ENCODE measurements around the gene SLC25A28. TPM values are rescaled to one million over a fixed set of nuclear protein-coding genes. Genes with fewer than 3 reads are reported as not detected.
"Not testable (repeated sequence)": the region's sequence is repeated elsewhere in the genome, so short reads cannot be mapped to it uniquely, and the experiment has no call there.

The SLC25A28 gene
- total RNA-seq, 2 experiments from 2014 or later: 65.5 to 69.1 TPM

DNA sequence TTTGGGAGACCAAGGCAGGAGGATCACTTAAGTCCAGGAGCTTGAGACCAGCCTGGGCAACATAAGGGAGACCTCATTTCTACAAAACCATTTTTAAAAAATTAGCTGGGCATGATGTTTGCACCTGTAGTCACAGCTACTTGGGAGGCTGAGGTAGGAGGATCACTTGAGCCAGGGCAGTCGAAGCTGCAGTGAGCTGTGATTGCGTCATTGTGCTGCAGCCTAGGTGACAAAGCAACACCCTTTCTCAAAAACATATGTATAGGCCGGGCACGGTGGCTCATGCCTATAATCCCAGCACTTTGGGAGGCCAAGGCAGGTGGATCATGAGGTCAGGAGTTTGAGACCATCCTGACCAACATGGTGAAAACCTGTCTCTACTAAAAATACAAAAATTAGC lies 23.5 kb downstream of the SLC25A28 start:
- H3K4me1 Mint-ChIP-seq; H3K4me3 Mint-ChIP-seq; H3K27me3 Mint-ChIP-seq; H3K36me3 Mint-ChIP-seq (ENCODE audit: low read depth); H3K9me3 Mint-ChIP-seq; DNase-seq; POLR2A ChIA-PET; H3K27ac Mint-ChIP-seq: not testable (repeated sequence)
- CTCF ChIA-PET: interaction anchor here (1.7 kb wide), 1 partner anchor 15 kb away, joined by 4 read pairs; no protein-coding TSS in a partner anchor

- no peaks in the 10 kb centered on the region for H3K36me3 Mint-ChIP-seq (ENCODE audit: low read depth)
- H3K27ac Mint-ChIP-seq: no peak overlapping the region
- no peaks in the 10 kb centered on the region for H3K9me3 Mint-ChIP-seq
- H3K27me3 Mint-ChIP-seq: peaks cover 4% of the 10 kb centered on the region
- CTCF ChIA-PET: interaction anchor here (1.7 kb wide), 1 partner anchor 16 kb away, joined by 4 read pairs; no protein-coding TSS in a partner anchor
- POLR2A ChIA-PET: no interaction called here
- H3K4me1 Mint-ChIP-seq: no peaks in the 10 kb centered on the region
- DNase-seq: no peak
- H3K4me3 Mint-ChIP-seq: no peak overlapping the region
Observed at GRCh38 chr10:99595770-99596465, 24.3 kb downstream of the SLC25A28 start.

GRCh38 chr10:99595236-99595635 lies 25.0 kb downstream of the SLC25A28 start:
- DNase-seq: no peak
- no peaks in the 10 kb centered on the region for H3K4me1 Mint-ChIP-seq
- CTCF ChIA-PET: interaction anchor here (0.7 to 1.7 kb wide), 3 partner anchors 17 to 1995 kb away, joined by 3 to 4 read pairs (median 4); no protein-coding TSS in a partner anchor
- no peaks in the 10 kb centered on the region for H3K9me3 Mint-ChIP-seq
- no peak overlapping the region for H3K4me3 Mint-ChIP-seq
- no peak overlapping the region for H3K27ac Mint-ChIP-seq
- POLR2A ChIA-PET: interaction anchor here (0.6 kb wide), 1 partner anchor 138 kb away, joined by 3 read pairs; no protein-coding TSS in a partner anchor
- no peaks in the 10 kb centered on the region for H3K36me3 Mint-ChIP-seq (ENCODE audit: low read depth)
- peaks cover 4% of the 10 kb centered on the region for H3K27me3 Mint-ChIP-seq

GRCh38 chr10:99593312-99593711 lies 26.9 kb downstream of the SLC25A28 start:
- POLR2A ChIA-PET: no interaction called here
- H3K4me3 Mint-ChIP-seq: no peak overlapping the region
- no peak overlapping the region for H3K27ac Mint-ChIP-seq
- no peaks in the 10 kb centered on the region for H3K4me1 Mint-ChIP-seq
- DNase-seq: no peak
- peaks cover 2% of the 10 kb centered on the region for H3K27me3 Mint-ChIP-seq
- no peaks in the 10 kb centered on the region for H3K9me3 Mint-ChIP-seq
- CTCF ChIA-PET: no interaction called here
- H3K36me3 Mint-ChIP-seq (ENCODE audit: low read depth): no peaks in the 10 kb centered on the region

DNA sequence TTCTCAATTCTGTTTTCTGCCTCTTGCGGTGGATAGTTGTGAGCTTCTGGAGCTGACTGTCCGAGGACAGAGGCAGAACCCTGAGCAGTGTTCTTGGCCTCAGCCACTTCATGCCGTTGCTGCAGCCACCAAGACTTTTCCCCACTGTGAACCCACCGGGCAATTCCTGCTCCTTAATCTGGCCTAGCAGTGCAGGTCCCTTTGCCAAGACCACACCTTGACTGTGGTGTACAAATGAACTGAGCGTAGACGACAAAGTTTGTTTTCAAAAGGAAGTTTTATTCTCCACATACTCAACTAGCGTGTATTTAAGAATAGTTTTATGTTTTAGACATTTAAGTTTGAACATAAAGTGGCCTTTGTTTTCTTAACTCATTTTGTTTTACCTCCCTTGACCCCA lies 29.4 kb downstream of the SLC25A28 start:
- peaks cover 6% of the 10 kb centered on the region for H3K27me3 Mint-ChIP-seq
- POLR2A ChIA-PET: no interaction called here
- no peak overlapping the region for H3K27ac Mint-ChIP-seq
- CTCF ChIA-PET: interaction anchor here (0.6 kb wide), 1 partner anchor 113 kb away, joined by 6 read pairs; no protein-coding TSS in a partner anchor
- no peak overlapping the region for H3K4me3 Mint-ChIP-seq
- H3K36me3 Mint-ChIP-seq (ENCODE audit: low read depth): no peaks in the 10 kb centered on the region
- DNase-seq: no peak
- H3K9me3 Mint-ChIP-seq: no peaks in the 10 kb centered on the region
- H3K4me1 Mint-ChIP-seq: no peaks in the 10 kb centered on the region

DNA sequence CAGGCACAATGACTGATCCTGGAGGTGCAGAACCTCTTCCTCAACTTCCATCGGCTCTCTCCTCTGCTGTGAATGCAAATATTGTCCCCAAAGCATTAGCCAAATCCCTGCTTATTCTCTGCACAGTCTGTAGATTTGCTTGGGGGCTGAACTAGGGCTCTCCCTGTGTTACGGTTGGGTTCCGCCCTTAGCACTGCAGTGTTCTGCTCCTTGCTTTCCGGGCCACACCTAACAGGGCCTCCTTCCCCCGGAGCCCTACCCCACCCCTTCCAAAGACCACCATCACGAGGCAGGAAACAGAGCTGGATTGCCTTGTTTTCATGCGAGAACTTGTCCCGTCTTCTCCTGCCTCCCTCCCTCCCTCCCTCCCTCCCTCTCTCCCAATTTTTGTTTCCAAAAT lies 36.6 kb downstream of the SLC25A28 start:
- Mint-ChIP-seq H3K36me3 (ENCODE audit: low read depth) (no peaks in the 10 kb centered on the region), H3K27me3 (peaks cover 6% of the 10 kb centered on the region), H3K4me1 (no peaks in the 10 kb centered on the region), H3K4me3 (no peak overlapping the region), H3K9me3 (no peaks in the 10 kb centered on the region), H3K27ac (no peak overlapping the region)
- ChIA-PET POLR2A (no interaction called here), CTCF (no interaction called here)
- no peak for DNase-seq

DNA sequence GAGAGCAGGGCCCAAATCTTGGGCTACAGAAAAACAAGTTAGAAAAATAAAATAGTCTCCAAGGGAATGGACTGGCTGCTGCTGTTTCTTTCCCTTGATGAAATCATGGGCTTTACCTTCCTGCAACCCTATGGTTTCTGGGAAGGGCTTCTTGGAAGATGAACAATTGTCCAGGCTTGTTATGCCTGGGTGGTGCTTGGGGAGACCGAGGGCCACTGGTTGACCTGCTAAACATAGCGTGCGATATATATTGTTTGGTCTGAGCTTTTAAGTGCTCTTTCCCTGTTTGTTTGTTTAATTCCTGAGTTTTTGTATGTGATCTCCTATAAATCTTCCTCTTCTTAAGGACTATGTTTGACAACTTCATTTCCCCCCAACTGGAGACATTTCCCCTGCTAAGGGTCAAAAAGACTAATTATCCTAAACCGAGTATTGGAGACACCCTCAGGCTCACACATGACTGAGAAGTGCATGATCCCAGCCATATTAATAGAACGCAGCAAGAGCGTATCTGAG lies 37.9 kb downstream of the SLC25A28 start:
- no peaks in the 10 kb centered on the region for H3K36me3 Mint-ChIP-seq (ENCODE audit: low read depth)
- H3K4me1 Mint-ChIP-seq: no peaks in the 10 kb centered on the region
- DNase-seq: no peak
- no peaks in the 10 kb centered on the region for H3K9me3 Mint-ChIP-seq
- CTCF ChIA-PET: no interaction called here
- H3K27ac Mint-ChIP-seq: no peak overlapping the region
- POLR2A ChIA-PET: no interaction called here
- H3K4me3 Mint-ChIP-seq: no peak overlapping the region
- peaks cover 6% of the 10 kb centered on the region for H3K27me3 Mint-ChIP-seq

DNA sequence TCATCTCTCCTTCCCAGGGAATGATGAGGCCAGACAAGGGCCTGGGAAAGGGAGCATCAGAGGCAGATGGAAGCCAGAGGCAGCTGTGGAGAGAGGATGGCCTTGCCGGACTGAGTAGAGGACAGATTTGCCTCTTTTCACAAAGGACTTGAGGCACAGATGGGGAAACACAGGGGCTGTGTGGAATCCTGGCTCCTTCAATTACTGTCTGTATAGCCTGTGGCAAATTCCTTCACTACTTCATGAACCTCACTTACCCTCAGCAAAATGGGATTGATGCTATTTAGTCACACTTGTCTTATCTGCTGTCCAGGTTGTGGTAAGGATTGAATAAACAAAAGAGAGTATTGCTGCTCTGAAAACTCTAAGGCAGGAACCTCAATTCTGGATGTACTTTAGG lies 40.3 kb downstream of the SLC25A28 start:
- Mint-ChIP-seq H3K4me3 (no peak overlapping the region), H3K27me3 (peaks cover 3% of the 10 kb centered on the region), H3K27ac (no peak overlapping the region), H3K9me3 (no peaks in the 10 kb centered on the region), H3K4me1 (no peaks in the 10 kb centered on the region), H3K36me3 (ENCODE audit: low read depth) (no peaks in the 10 kb centered on the region)
- CTCF ChIA-PET: interaction anchor here (1.4 kb wide), 1 partner anchor 19 kb away, joined by 4 read pairs; no protein-coding TSS in a partner anchor
- no peak for DNase-seq
- POLR2A ChIA-PET: no interaction called here

DNA sequence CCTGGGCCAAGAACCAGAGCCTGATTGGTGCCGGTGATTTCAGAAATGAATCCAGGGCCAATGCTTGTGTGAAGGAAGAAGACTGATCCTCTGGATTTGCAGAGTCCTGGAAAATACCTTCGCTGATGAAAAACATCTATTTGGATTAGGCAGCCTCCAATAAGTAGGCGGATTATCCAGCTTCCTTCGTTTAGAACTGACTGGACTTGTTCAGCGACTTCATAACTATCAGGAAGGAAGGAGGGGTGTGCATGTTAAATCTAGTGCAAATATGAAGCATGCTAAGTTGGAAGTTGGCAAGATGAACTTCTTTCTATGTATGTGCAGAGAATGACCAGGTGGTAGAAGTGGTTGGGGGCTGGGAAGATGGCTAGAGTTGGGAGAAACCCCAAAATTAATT lies 46.4 kb downstream of the SLC25A28 start:
- H3K27me3 Mint-ChIP-seq: peaks cover 11% of the 10 kb centered on the region
- no peak overlapping the region for H3K4me3 Mint-ChIP-seq

DNA sequence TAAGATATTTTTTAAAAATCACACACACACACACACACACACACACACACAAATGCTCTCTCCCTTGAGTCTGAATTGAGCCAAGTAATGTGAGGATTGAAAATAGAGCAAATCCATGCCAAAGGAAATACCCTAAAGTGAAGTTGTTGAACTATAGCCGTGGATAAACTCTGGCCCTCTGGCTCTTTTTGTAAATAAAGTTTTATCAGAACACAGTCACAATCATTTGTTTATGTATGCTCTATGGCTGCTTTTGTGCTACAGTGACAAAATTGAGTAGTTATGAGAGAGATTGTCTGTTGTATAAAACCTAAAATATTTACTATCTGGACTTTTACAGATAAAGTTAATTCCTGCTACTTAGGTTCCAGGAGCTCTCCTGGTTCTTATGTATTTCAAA lies 48.4 kb downstream of the SLC25A28 start:
- CTCF ChIA-PET: no interaction called here

More for the DNA sequence above, 46.4 kb downstream of the SLC25A28 start:
- H3K36me3 Mint-ChIP-seq (ENCODE audit: low read depth): no peaks in the 10 kb centered on the region
- POLR2A ChIA-PET: no interaction called here
- CTCF ChIA-PET: interaction anchor here (0.6 to 0.7 kb wide), 2 partner anchors 14 to 50 kb away, joined by 3 read pairs; no protein-coding TSS in a partner anchor
- no peaks in the 10 kb centered on the region for H3K4me1 Mint-ChIP-seq
- H3K9me3 Mint-ChIP-seq: no peaks in the 10 kb centered on the region
- no peak overlapping the region for H3K27ac Mint-ChIP-seq
- no peak for DNase-seq

DNA sequence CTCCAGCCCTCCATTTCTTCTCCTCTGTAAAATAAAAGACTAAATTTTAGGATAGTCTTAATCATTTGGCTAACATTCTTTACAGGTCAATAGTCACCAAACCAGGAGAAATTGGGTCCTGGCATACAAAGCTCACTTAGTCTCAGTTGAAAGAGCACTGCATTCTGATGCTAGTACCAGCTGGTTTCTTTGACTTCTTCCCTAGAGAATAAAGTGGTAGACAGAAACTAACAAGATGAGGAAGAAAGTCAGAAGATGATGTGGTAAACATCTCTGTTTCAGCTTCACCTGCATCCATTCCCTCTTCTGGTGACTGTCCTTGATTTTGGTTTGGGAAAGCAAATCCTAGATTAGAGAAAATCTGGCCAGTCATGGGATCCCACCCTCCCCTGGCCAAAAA lies 50.3 kb downstream of the SLC25A28 start:
- H3K4me3 Mint-ChIP-seq: no peak overlapping the region
- ChIA-PET POLR2A (no interaction called here), CTCF (no interaction called here)
- H3K4me1 Mint-ChIP-seq: no peaks in the 10 kb centered on the region
- no peaks in the 10 kb centered on the region for H3K36me3 Mint-ChIP-seq (ENCODE audit: low read depth)
- H3K27me3 Mint-ChIP-seq: peaks cover 25% of the 10 kb centered on the region
- DNase-seq: no peak
- no peaks in the 10 kb centered on the region for H3K9me3 Mint-ChIP-seq
- H3K27ac Mint-ChIP-seq: no peak overlapping the region

More for the DNA sequence above, 48.4 kb downstream of the SLC25A28 start:
- Mint-ChIP-seq H3K36me3 (ENCODE audit: low read depth) (no peaks in the 10 kb centered on the region), H3K9me3 (no peaks in the 10 kb centered on the region), H3K4me3 (no peak overlapping the region), H3K27ac (no peak overlapping the region), H3K27me3 (peaks cover 17% of the 10 kb centered on the region), H3K4me1 (no peaks in the 10 kb centered on the region)
- POLR2A ChIA-PET: no interaction called here
- no peak for DNase-seq

DNA sequence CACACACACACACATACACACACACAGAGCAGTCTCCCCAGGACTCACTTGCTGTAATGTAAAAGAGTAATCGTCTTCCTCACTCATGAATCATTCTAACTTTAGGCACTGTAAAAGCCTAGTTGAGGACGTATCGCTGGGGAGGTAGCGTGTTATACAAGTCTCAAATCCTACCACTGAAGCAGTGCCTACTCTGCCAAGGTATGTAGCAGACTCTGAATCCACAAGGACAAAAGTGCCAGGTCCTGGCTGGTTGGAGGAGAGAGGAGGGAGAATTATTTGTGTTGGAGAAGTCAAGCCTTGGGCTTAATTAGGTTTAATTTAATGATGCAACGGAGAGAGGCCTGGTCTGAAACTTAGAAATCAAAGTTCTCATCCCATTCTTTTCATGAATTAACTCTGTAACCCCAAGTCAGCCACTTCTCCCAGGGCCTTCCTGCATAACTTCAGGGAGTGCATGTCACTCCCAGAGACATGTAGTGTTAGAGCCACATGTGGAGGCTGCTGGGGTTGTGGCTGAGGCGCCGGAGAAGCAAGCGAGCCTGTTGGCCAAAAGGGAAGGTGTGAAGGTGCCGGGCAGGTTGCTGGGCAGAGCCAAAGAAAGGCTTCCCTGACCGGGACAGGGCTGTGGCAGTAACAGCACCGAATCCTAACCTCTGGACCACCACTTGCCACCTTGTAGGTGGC lies 50.8 kb downstream of the SLC25A28 start:
- CTCF ChIA-PET: no interaction called here
- H3K36me3 Mint-ChIP-seq (ENCODE audit: low read depth): no peaks in the 10 kb centered on the region
- H3K27ac Mint-ChIP-seq: no peak overlapping the region
- DNase-seq: no peak
- POLR2A ChIA-PET: no interaction called here
- H3K4me1 Mint-ChIP-seq: no peaks in the 10 kb centered on the region
- peaks cover 25% of the 10 kb centered on the region for H3K27me3 Mint-ChIP-seq
- H3K9me3 Mint-ChIP-seq: no peaks in the 10 kb centered on the region
- no peak overlapping the region for H3K4me3 Mint-ChIP-seq

DNA sequence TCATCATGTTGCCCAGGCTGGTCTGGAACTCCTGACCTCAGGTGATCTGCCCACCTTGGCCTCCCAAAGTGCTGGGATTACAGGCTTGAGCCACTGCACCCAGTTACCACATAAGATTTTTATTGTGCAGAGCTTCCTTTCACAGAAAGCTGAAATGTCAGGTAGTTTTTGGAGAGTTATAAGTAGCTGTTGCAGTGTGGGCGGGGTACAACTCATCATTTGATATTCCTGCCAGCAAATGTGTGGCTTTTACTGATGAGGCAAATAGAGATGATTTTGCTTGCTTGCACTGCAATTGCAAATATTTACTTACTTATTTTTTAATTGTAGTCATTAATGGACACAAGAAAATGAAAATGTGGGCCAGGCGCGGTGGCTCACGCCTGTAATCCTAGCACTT lies 55.1 kb downstream of the SLC25A28 start:
- Mint-ChIP-seq H3K4me3 (no peak overlapping the region), H3K27me3 (peaks cover 28% of the 10 kb centered on the region), H3K9me3 (no peaks in the 10 kb centered on the region), H3K36me3 (ENCODE audit: low read depth) (no peaks in the 10 kb centered on the region), H3K27ac (no peak overlapping the region), H3K4me1 (no peaks in the 10 kb centered on the region)
- DNase-seq: no peak
- ChIA-PET CTCF (no interaction called here), POLR2A (interaction anchor here (0.7 kb wide), 1 partner anchor 9 kb away, joined by 3 read pairs; no protein-coding TSS in a partner anchor)

Measured in activated CD4-positive, alpha-beta T cell treated with anti-CD3 and anti-CD28 coated beads, Interleukin-2, amount 10 ng/mL, durations not matched to agents 7 days and 5 days (primary cell).